ENCODE results near the gene MIEF1. TPM values are rescaled to one million over a fixed set of nuclear protein-coding genes. Genes with fewer than 3 reads are reported as not detected.

MIEF1 gene
- total RNA-seq, 2 donors from 2014 or later: 18.8 to 36.9 TPM

GRCh38 chr22:39481054-39481453 lies 21.0 kb upstream of the MIEF1 start:
- ATAC-seq (ENCODE audit: insufficient number of reproducible peaks, low FRiP score, low read depth) (no peak), DNase-seq (ENCODE audit: low spot score) (no peak)
- Histone ChIP-seq H3K9me3 (no peaks in the 10 kb centered on the region), H3K27ac (no peak overlapping the region), H3K4me3 (no peak overlapping the region), H3K36me3 (no peaks in the 10 kb centered on the region), H3K4me1 (ENCODE audit: control insufficient read depth in 1 of 2, low read depth in 2 of 2) (no peaks in the 10 kb centered on the region), H3K27me3 (replicated peaks; ENCODE audit: insufficient read depth) (no peaks in the 10 kb centered on the region)
- no peak for TF ChIP-seq CTCF (IDR thresholded peaks at IDR 0.05)

- ATAC-seq (ENCODE audit: insufficient number of reproducible peaks, low FRiP score, low read depth) (no peak), DNase-seq (ENCODE audit: low spot score) (no peak)
- no peak for TF ChIP-seq CTCF (IDR thresholded peaks at IDR 0.05)
- Histone ChIP-seq H3K27me3 (replicated peaks; ENCODE audit: insufficient read depth) (no peaks in the 10 kb centered on the region), H3K4me1 (ENCODE audit: control insufficient read depth in 1 of 2, low read depth in 2 of 2) (no peaks in the 10 kb centered on the region), H3K27ac (no peak overlapping the region), H3K4me3 (no peak overlapping the region), H3K36me3 (no peaks in the 10 kb centered on the region), H3K9me3 (no peaks in the 10 kb centered on the region)
Observed at GRCh38 chr22:39481595-39481994, 20.5 kb upstream of the MIEF1 start.

GRCh38 chr22:39482768-39483167 lies 19.3 kb upstream of the MIEF1 start:
- Histone ChIP-seq H3K9me3 (no peaks in the 10 kb centered on the region), H3K4me3 (no peak overlapping the region), H3K4me1 (ENCODE audit: control insufficient read depth in 1 of 2, low read depth in 2 of 2) (no peaks in the 10 kb centered on the region), H3K27me3 (replicated peaks; ENCODE audit: insufficient read depth) (no peaks in the 10 kb centered on the region), H3K36me3 (no peaks in the 10 kb centered on the region), H3K27ac (no peak overlapping the region)
- DNase-seq (ENCODE audit: low spot score): no peak
- ATAC-seq (ENCODE audit: insufficient number of reproducible peaks, low FRiP score, low read depth): no peak
- no peak for TF ChIP-seq CTCF (IDR thresholded peaks at IDR 0.05)

- TF ChIP-seq CTCF (IDR thresholded peaks at IDR 0.05): no peak
- H3K27ac ChIP-seq: no peak overlapping the region
- ATAC-seq (ENCODE audit: insufficient number of reproducible peaks, low FRiP score, low read depth): no peak
- H3K27me3 ChIP-seq (replicated peaks; ENCODE audit: insufficient read depth): no peaks in the 10 kb centered on the region
- no peaks in the 10 kb centered on the region for H3K9me3 ChIP-seq
- no peak for DNase-seq (ENCODE audit: low spot score)
- no peaks in the 10 kb centered on the region for H3K36me3 ChIP-seq
- no peak overlapping the region for H3K4me3 ChIP-seq
- H3K4me1 ChIP-seq (ENCODE audit: control insufficient read depth in 1 of 2, low read depth in 2 of 2): no peaks in the 10 kb centered on the region
Observed at GRCh38 chr22:39486951-39487825, 14.9 kb upstream of the MIEF1 start.

- Histone ChIP-seq H3K9me3 (no peaks in the 10 kb centered on the region), H3K27ac (no peak overlapping the region), H3K4me1 (ENCODE audit: control insufficient read depth in 1 of 2, low read depth in 2 of 2) (no peaks in the 10 kb centered on the region), H3K27me3 (replicated peaks; ENCODE audit: insufficient read depth) (no peaks in the 10 kb centered on the region), H3K4me3 (no peak overlapping the region), H3K36me3 (no peaks in the 10 kb centered on the region)
- ATAC-seq (ENCODE audit: insufficient number of reproducible peaks, low FRiP score, low read depth) (no peak), DNase-seq (ENCODE audit: low spot score) (no peak)
- no peak for TF ChIP-seq CTCF (IDR thresholded peaks at IDR 0.05)
Observed at GRCh38 chr22:39487826-39488520, 14.1 kb upstream of the MIEF1 start.

All from thoracic aorta (tissue), 2 donors.